Neuronal stem cell (in vitro differentiated cells): ENCODE data around the gene ABR.

Experiments used
- DNase-seq: peaks from one replicate; pipeline ENCODE4 v3.0.0-alpha.2; 2013; ENCODE audit warnings: low spot score
- H2AFZ ChIP-seq: one replicate; pipeline ENCODE4 v1.6.1; 2013; ENCODE audit warnings: mild to moderate bottlenecking, low read length, inconsistent platforms
- H2AK5ac ChIP-seq: 2 replicates; pipeline ENCODE4 v1.6.1; 2013; ENCODE audit warnings: low read depth, mild to moderate bottlenecking, inconsistent platforms, low read length, moderate library complexity, mixed read lengths
- H2BK120ac ChIP-seq: 2 replicates; pipeline ENCODE4 v1.6.1; 2013; ENCODE audit warnings: low read depth, mild to moderate bottlenecking, inconsistent platforms, low read length, moderate library complexity, mixed read lengths
- H2BK12ac ChIP-seq: one replicate; pipeline ENCODE4 v1.6.1; 2013; ENCODE audit warnings: low read length, inconsistent platforms
- H2BK15ac ChIP-seq: 2 replicates; pipeline ENCODE4 v1.6.1; 2013; ENCODE audit warnings: mild to moderate bottlenecking, low read length, inconsistent platforms, mixed read lengths
- H2BK5ac ChIP-seq: one replicate; pipeline ENCODE4 v1.6.1; 2013; ENCODE audit warnings: inconsistent platforms, mild to moderate bottlenecking, low read length, moderate library complexity
- H3K14ac ChIP-seq: one replicate; pipeline ENCODE4 v1.6.1; 2013; ENCODE audit warnings: low read length, inconsistent platforms
- H3K18ac ChIP-seq: 2 replicates; pipeline ENCODE4 v1.6.1; 2013; ENCODE audit warnings: low read length, inconsistent platforms
- H3K23ac ChIP-seq: 2 replicates; pipeline ENCODE4 v1.6.1; 2013; ENCODE audit warnings: low read depth, mild to moderate bottlenecking, mixed read lengths, low read length, inconsistent platforms; ENCODE audit not compliant: poor library complexity
- H3K27ac ChIP-seq: replicated peaks from 3 replicates; pipeline ENCODE4 v1.5.1; 2013; ENCODE audit warnings: low read length, inconsistent platforms
- H3K27me3 ChIP-seq, 3 experiments: 2 replicates each; pipeline ENCODE4 v1.6.1; 2013; ENCODE audit warnings: low read length in 3 of 3, mild to moderate bottlenecking in 2 of 3, inconsistent platforms in 1 of 3, low read depth in 1 of 3, mixed read lengths in 1 of 3, moderate library complexity in 1 of 3; ENCODE audit not compliant: control insufficient read depth in 3 of 3, insufficient read depth in 3 of 3
- H3K36me3 ChIP-seq, 2 donors: replicated peaks in 1 of 2; 2 replicates each; pipeline ENCODE4 v1.6.1; 2013; ENCODE audit warnings: low read length in 2 of 2; ENCODE audit not compliant: control insufficient read depth in 2 of 2, insufficient read depth in 2 of 2
- H3K4ac ChIP-seq: 2 replicates; pipeline ENCODE4 v1.6.1; 2013; ENCODE audit warnings: inconsistent platforms, mild to moderate bottlenecking, low read length, moderate library complexity
- H3K4me1 ChIP-seq, 2 donors: 1 replicate in 1 of 2; 2 replicates in 1 of 2; pipeline ENCODE4 v1.6.1; 2013; ENCODE audit warnings: low read length in 2 of 2, low read depth in 1 of 2; ENCODE audit not compliant: control insufficient read depth in 2 of 2, insufficient read depth in 1 of 2
- H3K4me2 ChIP-seq: one replicate; pipeline ENCODE4 v1.6.1; 2013; ENCODE audit warnings: mild to moderate bottlenecking, low read length, inconsistent platforms; ENCODE audit not compliant: insufficient read depth, poor library complexity, severe bottlenecking
- H3K4me3 ChIP-seq, 2 donors: 2 replicates each; pipeline ENCODE4 v1.5.1; 2013; ENCODE audit warnings: low read length in 2 of 2, mild to moderate bottlenecking in 2 of 2, inconsistent platforms in 1 of 2, moderate library complexity in 1 of 2
- H3K79me1 ChIP-seq: one replicate; pipeline ENCODE4 v1.6.1; 2013; ENCODE audit warnings: low read depth, mild to moderate bottlenecking, inconsistent platforms, low read length, moderate library complexity
- H3K9ac ChIP-seq: one replicate; pipeline ENCODE4 v1.6.1; 2013; ENCODE audit warnings: mild to moderate bottlenecking, low read depth, low read length, inconsistent platforms; ENCODE audit not compliant: poor library complexity
- H3K9me3 ChIP-seq, 2 donors: replicated peaks in 1 of 2; 2 replicates each; pipeline versions ENCODE3 to v1.6.1; 2013; ENCODE audit warnings: low read length in 2 of 2, mild to moderate bottlenecking in 2 of 2, inconsistent platforms in 1 of 2, low read depth in 1 of 2, mixed read lengths in 1 of 2, moderate library complexity in 1 of 2; ENCODE audit not compliant: control insufficient read depth in 2 of 2, insufficient read depth in 1 of 2
- H4K8ac ChIP-seq: one replicate; pipeline ENCODE4 v1.6.1; 2013; ENCODE audit warnings: low read depth, mild to moderate bottlenecking, inconsistent platforms, low read length, moderate library complexity
- H4K91ac ChIP-seq: one replicate; pipeline ENCODE4 v1.6.1; 2013; ENCODE audit warnings: low read length, low read depth, mild to moderate bottlenecking, inconsistent platforms; ENCODE audit not compliant: poor library complexity
- WGBS, 2 donors: extraction: QIAGEN DNeasy Blood & Tissue Kit; methylation state at CpG; one replicate each; pipeline ENCODE4 v1.1.7; 2013; ENCODE audit warnings: missing lambda C conversion rate in 2 of 2, mixed read lengths in 1 of 2; ENCODE audit not compliant: insufficient read length in 2 of 2, insufficient replicate concordance in 1 of 2; ENCODE audit errors: extremely low coverage in 2 of 2; 5-methylcytosine and 5-hydroxymethylcytosine counted together

Gene ABR

GRCh38 chr17:1090465-1091189 lies 89.2 kb downstream of the ABR start:
- WGBS, 2 donors: no CpG with 5 or more reads among the region's 19 CpGs
- no peak overlapping the region for H2AK5ac ChIP-seq

GRCh38 chr17:1089915-1090314 lies 89.9 kb downstream of the ABR start:
- Histone ChIP-seq H3K4me1 (peaks cover 0 to 3% of the 10 kb centered on the region in 2 donors), H2BK12ac (no peak overlapping the region), H3K14ac (no peak overlapping the region), H3K23ac (peak overlapping the region; percentile 31), H3K79me1 (peaks cover 7% of the 10 kb centered on the region), H2AFZ (no peak overlapping the region), H3K36me3 (peaks cover 9 to 56% of the 10 kb centered on the region in 2 donors), H2AK5ac (no peak overlapping the region), H4K91ac (no peak overlapping the region), H3K9me3 (peaks cover 0 to 2% of the 10 kb centered on the region in 2 donors), H3K18ac (no peak overlapping the region), H2BK15ac (no peak overlapping the region), H2BK120ac (no peak overlapping the region), H3K9ac (no peak overlapping the region), H3K27me3 (no peaks in the 10 kb centered on the region), H3K27ac (no peak overlapping the region), H3K4me2 (no peak overlapping the region), H2BK5ac (peak overlapping the region; percentile 53), H4K8ac (no peak overlapping the region), H3K4me3 (no peak overlapping the region), H3K4ac (no peak overlapping the region)
- no CpG with 5 or more reads among the region's 13 CpGs for WGBS, 2 donors
- DNase-seq: no peak

More at GRCh38 chr17:1090465-1091189, 89.2 kb downstream of the ABR start:
- no peak overlapping the region for H2AFZ ChIP-seq
- no peak overlapping the region for H3K18ac ChIP-seq
- H2BK15ac ChIP-seq: no peak overlapping the region
- no peak overlapping the region for H3K4ac ChIP-seq
- peaks cover 0 to 2% of the 10 kb centered on the region in 2 donors for H3K9me3 ChIP-seq
- peak overlapping the region; percentile 53 for H2BK5ac ChIP-seq
- H3K23ac ChIP-seq: no peak overlapping the region
- no peak overlapping the region for H2BK12ac ChIP-seq
- no peak for DNase-seq
- H3K79me1 ChIP-seq: peaks cover 7% of the 10 kb centered on the region
- no peak overlapping the region for H3K14ac ChIP-seq
- H3K4me2 ChIP-seq: no peak overlapping the region
- H3K27me3 ChIP-seq: no peaks in the 10 kb centered on the region
- no peak overlapping the region for H4K91ac ChIP-seq
- peaks cover 0 to 3% of the 10 kb centered on the region in 2 donors for H3K4me1 ChIP-seq
- H3K27ac ChIP-seq: no peak overlapping the region
- peaks cover 9 to 59% of the 10 kb centered on the region in 2 donors for H3K36me3 ChIP-seq
- H3K4me3 ChIP-seq: no peak overlapping the region
- H3K9ac ChIP-seq: no peak overlapping the region
- no peak overlapping the region for H2BK120ac ChIP-seq
- no peak overlapping the region for H4K8ac ChIP-seq

DNA sequence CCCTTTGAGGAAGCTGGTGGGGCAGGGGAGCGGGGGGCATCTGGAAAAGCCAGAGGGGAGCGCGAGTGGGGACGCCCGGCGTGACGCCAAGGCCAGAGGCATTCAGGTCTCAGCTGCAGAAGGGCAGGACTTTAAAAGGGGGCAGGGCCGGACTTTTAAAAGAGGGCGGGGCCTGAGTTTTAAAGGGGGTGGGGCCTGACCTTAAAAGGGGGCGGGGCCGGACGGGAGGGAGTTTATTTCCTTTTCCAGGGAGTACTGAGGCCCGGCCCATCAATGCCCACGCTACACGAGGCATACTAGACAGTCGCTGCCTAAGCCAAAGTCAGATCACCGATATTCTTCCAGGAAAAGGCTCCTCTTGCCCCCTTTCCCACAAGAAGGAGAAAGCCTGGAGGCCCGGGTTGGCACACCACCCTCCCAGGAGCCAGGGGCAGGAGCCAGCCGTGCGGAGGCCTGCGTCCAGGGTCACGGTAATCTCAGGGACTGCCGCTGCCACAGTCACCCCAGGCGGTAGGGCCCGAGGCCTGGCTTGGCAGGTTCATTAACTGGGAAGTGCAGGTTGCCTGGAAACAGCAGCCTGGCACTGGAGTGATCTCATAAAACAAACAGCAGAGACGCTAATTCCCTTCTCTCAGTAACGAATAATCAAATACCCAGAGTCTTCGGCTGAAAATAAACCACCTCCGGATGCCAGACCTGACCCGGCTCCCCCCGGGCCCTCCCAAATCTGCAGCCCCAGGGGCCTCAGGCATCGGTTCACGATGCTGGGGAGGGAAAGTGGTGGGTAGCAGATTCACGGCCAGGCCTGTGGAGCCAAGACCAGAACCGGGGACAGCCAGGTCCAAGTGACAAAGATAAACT lies 92.2 kb downstream of the ABR start:
- Histone ChIP-seq H3K18ac (peak overlapping the region; percentile 74), H3K36me3 (peaks cover 5 to 47% of the 10 kb centered on the region in 2 donors), H2BK12ac (no peak overlapping the region), H3K9me3 (peaks cover 0 to 2% of the 10 kb centered on the region in 2 donors), H4K8ac (no peak overlapping the region), H3K27me3 (no peaks in the 10 kb centered on the region), H2AK5ac (peak overlapping the region; percentile 46), H2BK15ac (no peak overlapping the region), H4K91ac (no peak overlapping the region), H2BK120ac (no peak overlapping the region), H3K79me1 (peaks cover 7% of the 10 kb centered on the region), H3K9ac (no peak overlapping the region), H3K14ac (peak overlapping the region; percentile 94), H3K4me3 (no peak overlapping the region), H3K23ac (no peak overlapping the region), H2AFZ (no peak overlapping the region), H3K4ac (no peak overlapping the region), H3K4me2 (no peak overlapping the region), H3K27ac (no peak overlapping the region), H2BK5ac (peak overlapping the region; percentile 4), H3K4me1 (peaks cover 11 to 12% of the 10 kb centered on the region in 2 donors)
- WGBS, 2 donors: no CpG with 5 or more reads among the region's 35 CpGs
- DNase-seq: no peak
